Hematopoietic multipotent progenitor cell treated with erythropoietin and hydrocortisone succinate and interleukin-3 and kit ligand, for 15 days (in vitro differentiated cells): ENCODE measurements around the gene KRT84.

Source experiments
- DNase-seq: peaks from one replicate; pipeline ENCODE4 v3.0.0-alpha.2; 2015; ENCODE audit warnings: low spot score

The KRT84 gene

DNA sequence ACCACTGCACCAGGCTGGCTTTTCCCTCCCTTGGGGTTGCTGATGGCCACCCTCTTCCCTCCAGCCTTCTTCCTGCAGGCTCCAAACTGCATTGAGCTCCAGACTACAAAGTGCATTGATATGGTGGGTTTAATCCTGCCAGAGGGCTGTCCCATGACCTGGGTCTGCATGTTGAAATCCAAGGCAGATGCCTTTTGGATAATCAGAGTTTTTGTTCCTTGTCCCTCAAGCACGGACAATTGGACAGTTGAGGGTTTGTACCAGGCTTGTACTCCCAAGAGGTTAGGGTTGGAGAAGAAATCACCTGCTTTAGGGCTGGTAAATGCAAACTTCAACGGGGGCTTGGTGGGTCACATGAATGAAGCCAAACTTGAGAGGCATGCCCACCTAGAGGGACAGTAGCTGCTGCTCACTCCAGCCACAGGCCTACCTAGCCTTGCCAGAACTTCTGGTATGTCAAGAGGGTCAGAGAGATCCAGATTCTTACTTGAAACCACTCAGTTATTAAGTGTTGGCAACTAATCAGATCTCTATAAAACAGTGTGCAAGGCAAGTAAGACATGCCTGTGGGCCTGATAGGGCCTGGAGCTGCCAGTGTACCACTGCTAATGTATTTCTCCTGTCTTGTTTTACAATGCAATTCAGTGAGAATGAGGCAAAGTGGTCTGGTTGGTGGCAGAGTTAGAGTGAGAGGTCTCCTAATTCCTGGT lies 42.5 kb downstream of the KRT84 start:
- no peak for DNase-seq

DNA sequence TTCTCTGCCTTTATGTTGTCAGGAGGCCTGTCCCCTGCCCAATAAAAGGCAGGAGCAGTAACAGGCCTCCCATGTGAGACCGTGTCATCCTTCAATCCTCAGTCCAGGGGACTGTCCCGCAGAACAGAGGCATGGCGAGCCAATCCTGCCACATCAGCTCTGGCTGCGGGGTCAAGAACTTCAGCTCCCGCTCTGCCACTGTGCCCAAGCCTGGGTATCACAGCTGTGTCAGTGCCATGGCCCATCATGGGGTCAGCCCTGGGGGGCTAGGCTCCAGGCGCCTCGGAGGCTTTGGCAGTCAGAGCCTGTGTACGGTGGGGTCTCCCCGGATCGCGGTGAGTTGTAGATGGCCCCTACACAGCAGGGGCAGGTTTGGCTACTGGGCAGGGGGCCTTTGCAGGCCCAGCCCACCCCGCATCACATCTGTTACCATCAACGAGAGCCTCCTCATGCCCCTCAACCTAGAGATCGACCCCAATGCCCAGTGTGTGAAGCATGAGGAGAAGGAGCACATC lies 44.3 kb downstream of the KRT84 start:
- DNase-seq = no peak

DNA sequence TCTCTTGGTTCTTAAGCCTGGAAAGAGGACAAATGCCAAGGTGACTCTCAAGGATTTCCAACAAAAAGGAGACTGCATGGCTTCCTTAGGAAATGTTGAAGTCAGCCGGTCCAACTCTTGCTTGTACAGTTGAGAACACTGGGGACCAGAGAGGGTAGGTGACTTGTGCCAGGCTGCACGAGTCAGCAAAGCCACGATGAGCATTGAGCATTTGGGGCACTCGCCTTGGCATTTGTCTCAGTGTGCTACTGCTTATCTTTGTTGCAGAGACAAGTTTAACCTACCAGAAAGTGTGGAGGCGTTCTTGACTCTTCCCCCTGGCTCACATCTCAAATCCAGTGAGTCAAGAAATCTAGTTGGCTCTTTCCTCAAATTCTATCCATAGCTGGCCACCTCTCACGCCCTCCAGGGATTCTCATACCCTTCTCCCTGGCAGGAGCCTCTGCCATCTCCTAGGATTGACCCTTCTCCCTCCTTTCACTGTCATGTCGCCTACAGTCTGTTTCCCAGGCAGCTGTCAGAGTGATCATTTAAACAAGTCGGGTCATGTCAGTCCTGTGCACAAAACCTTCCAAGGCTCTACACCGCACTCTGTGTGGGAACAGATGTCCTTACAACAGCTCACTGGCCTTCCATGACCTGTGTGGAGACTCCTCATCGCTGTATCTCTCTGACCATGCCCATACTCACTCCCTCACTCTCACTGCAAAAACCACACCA lies 47.1 kb downstream of the KRT84 start:
- DNase-seq = no peak

DNA sequence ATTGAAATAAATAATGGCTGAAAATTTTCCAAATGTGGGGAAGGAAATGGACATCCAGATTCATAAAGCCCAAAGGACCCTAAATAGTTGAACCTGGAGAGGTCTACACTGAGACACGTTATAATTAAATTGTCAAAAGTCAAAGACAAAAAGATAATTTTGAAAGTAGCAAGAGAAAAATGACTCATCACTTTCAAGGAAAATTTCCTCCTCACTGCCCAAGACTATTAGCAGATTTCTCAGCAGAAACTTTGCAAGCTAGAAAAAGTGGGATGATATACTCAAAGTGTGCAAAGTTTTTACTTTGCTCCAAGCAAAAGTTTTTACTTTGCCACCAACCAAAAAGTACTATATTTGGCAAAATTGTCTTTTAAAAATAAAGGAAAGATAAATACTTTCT lies 48.4 kb downstream of the KRT84 start:
- no peak for DNase-seq

DNA sequence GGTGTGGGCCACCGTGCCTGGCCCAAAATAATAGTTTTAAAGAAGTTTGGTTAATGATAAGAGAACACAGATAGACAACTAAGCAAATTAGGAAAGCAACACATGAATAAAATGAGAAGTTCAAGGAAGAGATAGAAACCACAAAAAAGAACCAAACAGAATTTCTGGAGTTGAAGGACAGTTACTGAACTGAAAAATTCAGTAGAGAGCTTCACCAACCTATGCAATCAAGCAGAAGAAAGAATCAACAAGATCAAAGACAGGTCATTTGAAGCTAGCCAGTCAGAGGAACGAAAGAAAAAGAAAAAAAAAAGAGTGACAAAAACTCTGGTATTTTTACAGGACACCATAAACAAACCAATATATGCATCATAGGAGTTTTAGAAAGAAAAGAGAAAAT lies 48.8 kb downstream of the KRT84 start:
- no peak for DNase-seq

DNA sequence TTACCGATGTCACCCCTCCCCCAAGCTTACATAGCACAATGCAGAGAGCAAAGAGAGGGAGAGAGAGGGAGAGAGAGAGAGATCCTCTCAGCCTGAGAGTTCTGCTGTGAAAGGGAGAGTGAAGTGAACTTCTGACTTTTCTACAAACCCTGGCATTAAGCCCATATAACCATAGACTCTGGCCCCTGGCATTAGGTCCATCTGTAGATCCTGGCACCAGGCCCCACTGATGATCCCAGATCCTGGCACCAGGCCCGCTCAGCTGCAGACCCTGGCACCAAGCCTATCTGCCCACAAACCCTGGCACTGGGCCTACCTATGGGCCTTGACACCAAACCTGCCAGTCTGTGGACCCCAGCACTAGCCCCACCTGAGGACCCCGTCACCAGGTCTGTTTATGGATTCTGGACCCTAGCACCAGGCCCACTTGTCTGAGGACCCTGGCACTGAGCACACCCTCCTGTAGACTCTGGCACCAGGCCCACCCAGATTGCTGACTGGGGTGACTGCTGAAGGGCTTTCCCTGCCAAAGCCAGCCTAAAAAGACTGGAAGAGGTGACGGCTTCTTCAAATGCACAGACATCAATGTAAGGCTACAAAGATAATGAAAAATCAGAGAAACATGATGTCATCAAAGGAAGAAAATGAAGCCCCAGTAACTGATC lies 49.7 kb downstream of the KRT84 start:
- no peak for DNase-seq

DNA sequence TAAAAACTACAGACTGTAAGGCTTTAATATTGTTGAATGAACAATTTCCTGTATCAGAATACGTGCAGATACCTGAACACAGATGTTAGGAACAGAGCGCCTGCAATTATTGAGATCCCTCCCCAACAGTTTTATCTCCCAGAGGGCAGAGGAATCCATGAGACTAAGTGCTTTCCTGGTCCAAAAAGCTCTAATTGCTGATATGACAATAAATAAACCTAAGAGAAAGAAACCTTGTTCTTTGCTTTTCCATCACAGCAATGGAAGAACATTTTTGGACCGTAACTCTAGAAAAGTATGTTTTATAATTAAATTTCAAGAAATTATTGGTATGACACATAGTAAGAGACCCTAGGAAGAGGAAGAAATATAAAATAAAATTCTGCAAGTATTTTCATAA lies 51.3 kb downstream of the KRT84 start:
- DNase-seq = no peak

DNA sequence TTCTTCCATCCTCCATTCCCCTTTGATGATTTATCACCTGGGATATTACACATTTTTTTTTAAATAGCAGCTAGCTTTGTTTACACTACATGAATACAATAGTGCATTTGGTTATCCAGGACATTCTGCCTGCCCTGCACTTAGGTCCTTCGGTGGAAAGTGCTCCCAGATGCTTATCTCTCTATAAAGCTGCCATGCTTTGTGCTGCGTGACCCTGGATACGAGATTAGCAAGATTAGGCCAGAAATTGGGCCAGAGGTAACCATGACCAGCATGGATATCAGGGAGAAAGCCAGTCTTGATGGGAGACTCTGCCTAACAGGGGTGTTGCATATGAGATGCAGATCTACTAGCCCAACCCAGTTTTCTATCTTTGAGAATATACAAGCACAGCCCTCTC lies 52.1 kb downstream of the KRT84 start:
- no peak for DNase-seq

DNA sequence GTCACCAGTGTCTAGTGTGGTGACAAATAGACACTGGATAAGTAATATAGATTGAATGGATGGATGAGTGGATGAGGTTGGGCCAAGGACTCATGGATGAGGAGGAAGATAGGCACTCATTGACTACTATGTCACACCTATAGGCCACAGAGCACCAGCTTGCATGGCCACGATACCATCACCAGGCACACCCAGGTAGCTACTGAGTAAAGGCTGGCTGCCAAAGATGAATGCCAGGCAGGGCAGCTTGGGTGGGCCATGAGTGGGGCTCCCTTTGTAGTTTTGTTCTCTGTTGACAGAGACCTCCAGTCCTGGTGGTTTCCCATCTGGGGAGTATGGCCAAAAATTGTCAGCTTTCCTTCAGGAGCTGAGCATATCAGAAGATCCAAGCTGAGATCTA lies 53.1 kb downstream of the KRT84 start:
- no peak for DNase-seq

DNA sequence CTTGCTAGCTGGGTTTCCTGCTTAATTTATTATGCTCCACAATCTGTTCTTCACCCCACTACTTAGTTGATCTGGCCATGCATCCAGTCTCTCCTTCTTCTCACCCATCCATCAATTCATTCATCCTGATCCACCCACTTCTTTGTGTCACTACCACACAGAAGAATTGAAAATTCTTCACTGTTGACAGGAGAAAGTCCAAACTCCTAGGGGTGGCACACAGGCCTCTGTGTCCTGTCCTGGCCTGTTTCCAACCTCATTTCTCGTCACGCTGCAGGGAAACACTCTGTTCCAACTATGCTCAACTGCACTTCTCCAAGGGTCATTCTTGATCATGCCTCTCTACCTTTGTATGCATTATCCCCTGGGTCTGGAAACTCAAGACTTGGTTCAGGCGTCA lies 53.6 kb downstream of the KRT84 start:
- no peak for DNase-seq

DNA sequence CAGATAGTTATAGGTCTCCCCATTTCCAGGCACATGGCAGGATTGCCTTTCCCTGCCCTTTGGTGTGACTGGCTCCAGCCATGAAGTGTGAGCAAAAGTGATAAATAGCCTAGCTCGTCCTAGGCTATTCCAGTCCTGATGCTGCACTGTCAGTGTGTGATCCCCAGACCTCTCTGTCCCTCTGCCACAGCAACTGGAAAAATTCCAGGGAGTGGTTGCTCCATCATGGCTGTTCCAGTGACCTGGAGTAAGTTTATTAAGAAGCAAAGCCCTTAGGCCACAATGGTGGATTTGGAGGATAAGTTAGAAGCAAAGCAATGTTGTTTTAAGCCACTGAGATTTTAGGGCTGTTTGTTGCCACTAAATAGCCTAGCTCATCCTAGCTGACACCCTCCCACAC lies 54.4 kb downstream of the KRT84 start:
- DNase-seq = no peak

DNA sequence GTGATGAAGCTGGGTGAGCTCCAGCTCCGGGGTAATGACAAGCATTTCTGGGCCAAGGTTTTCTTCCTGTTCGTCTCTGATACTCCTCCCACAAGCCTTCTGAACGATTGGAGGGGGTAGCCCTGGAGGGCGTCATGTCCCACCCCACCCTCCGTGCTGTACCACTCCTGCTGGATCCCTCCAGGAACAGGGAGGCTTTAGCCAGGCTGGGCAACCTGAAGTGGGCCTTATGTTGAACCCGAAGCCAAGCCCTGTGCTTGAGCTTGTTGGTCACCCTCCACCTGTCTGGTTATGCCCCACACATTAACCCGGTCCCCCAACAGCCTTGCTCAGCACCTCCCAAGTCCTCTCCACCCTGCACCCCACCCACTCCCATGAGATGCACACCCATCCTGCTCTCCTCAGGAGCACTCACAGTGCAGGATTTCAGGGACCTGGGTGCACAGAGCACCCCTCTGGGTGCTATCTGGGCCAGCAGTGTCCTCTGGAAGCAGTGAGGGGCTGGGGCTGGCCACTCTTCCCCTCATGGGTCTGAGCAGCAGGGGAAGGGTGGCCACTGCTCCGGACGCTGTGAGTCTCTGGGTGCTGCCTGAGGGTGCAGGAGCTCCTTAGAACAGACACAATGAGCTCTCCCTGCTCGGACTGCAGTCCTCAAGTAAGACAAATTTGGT lies 57.5 kb downstream of the KRT84 start:
- DNase-seq = no peak
